Activated CD4-positive, alpha-beta memory T cell treated with anti-CD3 and anti-CD28 coated beads, Interleukin-2, amount 10 ng/mL, durations not matched to agents 7 days and 5 days (primary cell): Measurements from ENCODE around the gene CPZ. TPM values are rescaled to one million over a fixed set of nuclear protein-coding genes. Genes with fewer than 3 reads are reported as not detected.
"Not testable (repeated sequence)": the region's sequence is repeated elsewhere in the genome, so short reads cannot be mapped to it uniquely, and the experiment has no call there.

Experiments
- CTCF ChIA-PET: fragments of 350-600 bp; sonication (Branson Sonifier 250); formaldehyde crosslinking; loops from one replicate; lab custom pipeline; 2021; ENCODE audit warnings: antibody characterized with exemption, inconsistent platforms; lab: Charles Lee
- POLR2A ChIA-PET: fragments of 350-600 bp; sonication (Branson Sonifier 250); formaldehyde crosslinking; loops from one replicate; lab custom pipeline; 2021; ENCODE audit warnings: antibody characterized with exemption; lab: Charles Lee
- DNase-seq: peaks from one replicate; pipeline ENCODE4 v3.0.0-alpha.2; 2020
- H3K27ac Mint-ChIP-seq: one replicate; pipeline ENCODE4 v1.8.0; 2021; ENCODE audit warnings: mild to moderate bottlenecking, mixed read lengths
- H3K27me3 Mint-ChIP-seq: one replicate; pipeline ENCODE4 v1.8.0; 2021; ENCODE audit warnings: mixed read lengths
- H3K36me3 Mint-ChIP-seq: one replicate; pipeline ENCODE4 v1.8.0; 2021; ENCODE audit warnings: low read depth, mixed read lengths
- H3K4me1 Mint-ChIP-seq: one replicate; pipeline ENCODE4 v1.8.0; 2021; ENCODE audit warnings: mixed read lengths
- H3K4me3 Mint-ChIP-seq: one replicate; pipeline ENCODE4 v1.8.0; 2021; ENCODE audit warnings: mild to moderate bottlenecking, mixed read lengths
- H3K9me3 Mint-ChIP-seq: one replicate; pipeline ENCODE4 v1.8.0; 2021; ENCODE audit warnings: mixed read lengths
- total RNA-seq, 2 experiments: library from RNA; stranded (reverse); gene quantifications; one replicate each; pipeline ENCODE4 v1.2.3, GENCODE V29; 2021

CPZ gene
- total RNA-seq, 2 experiments from 2014 or later = 0.48 to 0.75 TPM

DNA sequence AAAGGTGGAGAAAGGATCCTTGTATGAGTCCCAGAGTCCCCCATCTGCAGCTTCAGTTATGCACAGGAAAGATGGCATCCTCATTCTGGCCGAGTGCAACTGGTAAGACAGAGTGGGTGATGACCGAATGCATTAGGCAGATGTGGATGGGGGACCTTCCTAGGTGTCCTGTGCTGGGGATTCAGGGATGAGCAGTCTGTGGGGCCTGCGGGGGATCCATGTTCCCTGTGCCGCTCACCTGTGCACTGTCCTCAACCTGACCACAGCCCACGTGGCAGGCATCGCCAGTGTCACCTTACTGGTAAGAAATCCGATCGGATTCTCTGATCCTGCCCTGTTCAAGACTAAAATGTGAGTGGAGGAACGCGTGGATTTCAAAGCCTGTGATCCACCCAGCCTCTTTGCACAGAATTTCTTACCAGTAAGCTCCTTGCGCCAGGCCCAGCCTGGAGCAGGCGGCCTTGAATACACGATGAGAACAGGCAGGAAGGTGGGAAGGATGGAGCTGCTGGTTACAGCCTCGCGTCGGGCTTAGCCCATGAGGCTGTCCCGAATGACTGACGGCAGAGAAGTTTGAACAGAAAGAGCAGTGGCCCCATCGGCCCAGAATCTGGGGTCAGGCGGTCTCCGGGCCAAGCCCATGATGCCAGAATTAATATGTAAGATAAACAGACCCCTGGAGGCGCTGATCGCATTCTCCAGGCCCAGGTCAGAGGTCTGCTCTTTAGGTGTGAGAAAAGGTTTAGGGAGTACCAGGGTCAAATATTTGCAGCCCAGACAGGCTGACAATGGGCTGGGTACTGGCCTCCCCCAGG, 56.5 kb downstream of the CPZ start:
- H3K27ac Mint-ChIP-seq = no peak overlapping the region
- H3K27me3 Mint-ChIP-seq = no peaks in the 10 kb centered on the region
- peaks cover under 1% of the 10 kb centered on the region for H3K9me3 Mint-ChIP-seq
- CTCF ChIA-PET = interaction anchor here (0.9 kb wide), 1 partner anchor 20 kb away, joined by 3 read pairs; no protein-coding TSS in a partner anchor
- POLR2A ChIA-PET = no interaction called here
- no peak for DNase-seq
- no peaks in the 10 kb centered on the region for H3K36me3 Mint-ChIP-seq
- H3K4me1 Mint-ChIP-seq = no peaks in the 10 kb centered on the region
- H3K4me3 Mint-ChIP-seq = no peak overlapping the region

GRCh38 chr4:8649631-8650361, 57.2 kb downstream of the CPZ start:
- Mint-ChIP-seq H3K4me3 (no peak overlapping the region), H3K27ac (no peak overlapping the region), H3K9me3 (peaks cover 5% of the 10 kb centered on the region), H3K27me3 (no peaks in the 10 kb centered on the region), H3K4me1 (no peaks in the 10 kb centered on the region), H3K36me3 (no peaks in the 10 kb centered on the region)
- CTCF ChIA-PET = no interaction called here
- POLR2A ChIA-PET = no interaction called here
- no peak for DNase-seq

DNA sequence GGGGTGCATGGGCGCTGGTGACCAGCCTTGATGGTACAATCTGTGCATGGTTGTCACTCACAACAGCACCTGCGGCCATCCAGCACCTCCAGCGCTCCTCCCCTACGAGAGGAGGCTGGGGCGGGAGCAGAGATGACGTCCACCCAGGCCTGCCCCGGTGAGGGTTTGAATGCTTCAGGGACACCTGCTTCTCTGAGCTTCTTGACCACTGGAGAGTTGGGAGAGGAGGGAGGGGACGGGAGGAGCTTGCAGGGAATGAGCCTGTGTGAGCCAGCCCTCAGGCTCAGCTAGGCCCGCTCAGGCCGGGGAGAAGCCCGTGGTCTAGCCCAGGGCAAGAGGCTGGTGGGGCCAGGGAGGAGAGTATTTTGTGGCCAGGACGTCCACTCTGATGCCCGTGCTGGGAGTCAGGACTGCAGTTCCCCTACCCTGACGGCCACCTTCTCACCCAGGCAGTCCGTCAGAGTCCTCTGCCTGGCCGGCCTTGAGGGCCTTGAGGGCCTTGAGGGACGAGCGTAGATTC, 59.2 kb downstream of the CPZ start:
- ChIA-PET CTCF (no interaction called here), POLR2A (no interaction called here)
- no peak overlapping the region for H3K4me3 Mint-ChIP-seq

GRCh38 chr4:8652181-8653078, 59.9 kb downstream of the CPZ start:
- peaks cover 5% of the 10 kb centered on the region for H3K9me3 Mint-ChIP-seq
- POLR2A ChIA-PET = interaction anchor here (0.7 kb wide), 1 partner anchor 9 kb away, joined by 3 read pairs; no protein-coding TSS in a partner anchor
- H3K36me3 Mint-ChIP-seq = no peaks in the 10 kb centered on the region
- no peaks in the 10 kb centered on the region for H3K4me1 Mint-ChIP-seq
- H3K27ac Mint-ChIP-seq = no peak overlapping the region
- CTCF ChIA-PET = no interaction called here
- H3K4me3 Mint-ChIP-seq = no peak overlapping the region
- no peaks in the 10 kb centered on the region for H3K27me3 Mint-ChIP-seq
- DNase-seq = no peak

More for the DNA sequence above, 59.2 kb downstream of the CPZ start:
- H3K27me3 Mint-ChIP-seq = no peaks in the 10 kb centered on the region
- peaks cover 5% of the 10 kb centered on the region for H3K9me3 Mint-ChIP-seq
- no peak for DNase-seq
- no peak overlapping the region for H3K27ac Mint-ChIP-seq
- no peaks in the 10 kb centered on the region for H3K36me3 Mint-ChIP-seq
- H3K4me1 Mint-ChIP-seq = no peaks in the 10 kb centered on the region

DNA sequence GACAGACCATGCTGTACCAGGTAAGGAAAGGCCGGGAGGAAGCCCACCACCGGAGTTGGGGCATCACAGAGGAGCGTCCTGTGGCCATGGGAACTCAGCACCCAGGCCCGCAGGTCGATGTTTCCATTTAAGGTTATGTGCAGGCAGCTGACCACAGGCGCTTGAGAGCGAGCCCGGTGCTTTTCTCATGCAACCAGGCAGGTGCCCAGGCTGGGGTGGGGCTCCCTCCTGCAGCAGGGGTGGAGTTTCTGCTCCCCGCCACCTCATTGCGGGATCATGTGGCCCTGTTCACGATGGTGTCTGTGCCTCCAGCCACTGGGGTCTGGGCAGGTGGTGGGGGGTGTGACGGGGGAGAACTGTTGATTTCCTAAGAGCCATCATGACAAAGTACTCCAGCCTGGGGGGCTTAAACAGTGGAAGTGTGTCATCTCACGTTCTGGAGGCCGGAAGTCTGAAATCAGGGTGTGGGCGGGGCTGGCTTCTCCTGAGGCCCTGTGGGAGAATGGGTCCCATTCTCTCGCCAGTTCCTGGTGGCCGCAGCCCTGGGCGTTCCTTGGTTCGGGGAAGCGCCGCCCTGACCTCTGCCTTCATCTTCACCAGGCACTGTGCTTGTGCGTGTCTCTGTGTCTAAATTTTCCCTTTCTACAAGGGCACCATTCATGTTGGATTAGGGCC, 60.9 kb downstream of the CPZ start:
- Mint-ChIP-seq H3K27ac (no peak overlapping the region), H3K4me1 (no peaks in the 10 kb centered on the region), H3K4me3 (no peak overlapping the region), H3K9me3 (peaks cover 5% of the 10 kb centered on the region), H3K36me3 (no peaks in the 10 kb centered on the region), H3K27me3 (no peaks in the 10 kb centered on the region)
- POLR2A ChIA-PET = interaction anchor here (0.7 kb wide), 1 partner anchor 10 kb away, joined by 3 read pairs; no protein-coding TSS in a partner anchor
- DNase-seq = no peak
- CTCF ChIA-PET = no interaction called here

DNA sequence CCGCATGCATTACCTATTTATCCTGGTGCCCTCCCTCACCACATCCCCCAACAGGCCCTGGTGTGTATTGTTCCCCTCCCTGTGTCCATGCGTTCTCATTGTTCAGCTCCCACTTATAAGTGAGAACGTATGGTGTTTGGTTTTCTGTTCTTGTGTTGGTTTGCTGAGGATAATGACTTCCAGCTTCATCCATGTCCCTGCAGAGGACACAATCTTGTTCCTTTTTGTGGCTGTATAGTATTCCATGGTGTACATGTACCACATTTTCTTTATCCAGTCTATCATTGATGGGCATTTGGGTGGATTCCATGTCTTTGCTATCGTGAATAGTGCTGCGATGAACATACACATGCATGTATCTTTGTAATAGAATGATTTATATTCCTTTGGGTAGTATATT, 61.6 kb downstream of the CPZ start:
- H3K4me1 Mint-ChIP-seq, H3K36me3 Mint-ChIP-seq, H3K9me3 Mint-ChIP-seq, H3K4me3 Mint-ChIP-seq, DNase-seq, POLR2A ChIA-PET, H3K27ac Mint-ChIP-seq, H3K27me3 Mint-ChIP-seq, CTCF ChIA-PET: not testable (repeated sequence)

GRCh38 chr4:8655411-8656184, 63.0 kb downstream of the CPZ start:
- DNase-seq = no peak
- H3K4me3 Mint-ChIP-seq = no peak overlapping the region
- H3K9me3 Mint-ChIP-seq = peaks cover 5% of the 10 kb centered on the region
- ChIA-PET CTCF (no interaction called here), POLR2A (no interaction called here)
- H3K27me3 Mint-ChIP-seq = no peaks in the 10 kb centered on the region
- H3K36me3 Mint-ChIP-seq = no peaks in the 10 kb centered on the region
- H3K4me1 Mint-ChIP-seq = no peaks in the 10 kb centered on the region
- no peak overlapping the region for H3K27ac Mint-ChIP-seq

GRCh38 chr4:8656185-8656517, 63.6 kb downstream of the CPZ start:
- no peaks in the 10 kb centered on the region for H3K27me3 Mint-ChIP-seq
- no peak for DNase-seq
- ChIA-PET POLR2A (no interaction called here), CTCF (no interaction called here)
- H3K36me3 Mint-ChIP-seq = no peaks in the 10 kb centered on the region
- H3K4me1 Mint-ChIP-seq = no peaks in the 10 kb centered on the region
- no peak overlapping the region for H3K27ac Mint-ChIP-seq
- no peak overlapping the region for H3K4me3 Mint-ChIP-seq
- H3K9me3 Mint-ChIP-seq = peaks cover 5% of the 10 kb centered on the region

GRCh38 chr4:8656711-8657380, 64.3 kb downstream of the CPZ start:
- no peak overlapping the region for H3K4me3 Mint-ChIP-seq
- no peaks in the 10 kb centered on the region for H3K27me3 Mint-ChIP-seq
- ChIA-PET CTCF (no interaction called here), POLR2A (no interaction called here)
- H3K9me3 Mint-ChIP-seq = peaks cover 5% of the 10 kb centered on the region
- H3K36me3 Mint-ChIP-seq = no peaks in the 10 kb centered on the region
- H3K4me1 Mint-ChIP-seq = no peaks in the 10 kb centered on the region
- no peak overlapping the region for H3K27ac Mint-ChIP-seq
- no peak for DNase-seq

DNA sequence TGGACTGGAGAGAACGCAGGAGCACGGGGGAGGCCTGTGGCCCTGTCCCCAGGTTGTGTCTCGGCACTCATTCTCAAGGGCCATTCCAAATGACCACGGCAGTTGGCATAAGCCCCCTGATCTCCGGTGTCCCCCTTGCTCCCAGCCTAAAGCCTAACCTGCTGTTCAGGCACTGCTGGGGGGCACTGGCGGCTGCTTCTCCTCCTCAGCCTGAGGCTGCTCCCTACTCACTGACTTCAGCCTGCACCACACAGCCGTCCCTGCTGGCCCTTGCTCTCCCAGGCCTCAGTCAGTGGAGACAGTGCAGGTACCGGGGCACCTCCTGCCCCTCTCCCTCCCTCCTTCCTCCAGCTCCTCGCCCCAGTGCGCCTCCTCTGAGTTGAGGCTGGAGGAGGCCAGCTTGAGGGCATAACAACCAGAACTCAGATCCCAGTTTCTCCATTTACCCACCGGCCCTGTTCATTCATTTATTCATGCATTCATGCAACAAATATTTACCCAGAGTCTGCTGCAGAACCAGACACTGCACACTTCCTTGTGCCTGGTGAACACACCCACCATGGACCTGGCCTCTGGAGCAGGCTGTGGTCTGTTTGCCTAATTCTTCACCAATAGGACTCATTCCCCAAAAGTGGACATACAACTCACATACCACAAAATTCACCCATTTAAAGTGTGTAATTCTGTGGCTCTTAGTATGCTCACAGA, 65.0 kb downstream of the CPZ start:
- H3K36me3 Mint-ChIP-seq = no peaks in the 10 kb centered on the region
- POLR2A ChIA-PET = no interaction called here

GRCh38 chr4:8662776-8663175, 70.2 kb downstream of the CPZ start:
- Mint-ChIP-seq H3K4me1 (no peaks in the 10 kb centered on the region), H3K27me3 (no peaks in the 10 kb centered on the region), H3K4me3 (no peak overlapping the region), H3K27ac (no peak overlapping the region), H3K36me3 (no peaks in the 10 kb centered on the region), H3K9me3 (no peaks in the 10 kb centered on the region)
- ChIA-PET POLR2A (no interaction called here), CTCF (no interaction called here)
- DNase-seq = no peak

More for the DNA sequence above, 65.0 kb downstream of the CPZ start:
- CTCF ChIA-PET = no interaction called here
- H3K27me3 Mint-ChIP-seq = no peaks in the 10 kb centered on the region
- no peak for DNase-seq
- H3K4me3 Mint-ChIP-seq = no peak overlapping the region
- H3K9me3 Mint-ChIP-seq = peaks cover 5% of the 10 kb centered on the region
- H3K27ac Mint-ChIP-seq = no peak overlapping the region
- no peaks in the 10 kb centered on the region for H3K4me1 Mint-ChIP-seq
